HepG2 (cell line): Measurements from ENCODE around the gene CCSER1. TPM values are rescaled to one million over a fixed set of nuclear protein-coding genes. Genes with fewer than 3 reads are reported as not detected.

Experiments used
- AKAP8 ChIP-seq: sonication (generic); formaldehyde crosslinking; IDR thresholded peaks from 2 replicates; pipeline ENCODE4 v1.5.1; 2020; ENCODE audit warnings: mild to moderate bottlenecking, missing genetic modification reagents
- KDM3A ChIP-seq: IDR thresholded peaks from 2 replicates; pipeline ENCODE4 v1.6.1; 2018; ENCODE audit warnings: low read depth, missing compliant biosample characterization
- POLR2AphosphoS5 ChIP-seq: IDR thresholded peaks from 2 replicates; pipeline ENCODE4 v1.6.1; 2012; ENCODE audit warnings: low read depth, low read length
- ZNF281 ChIP-seq: sonication (generic); formaldehyde crosslinking; IDR thresholded peaks from 2 replicates; pipeline ENCODE4 v1.4.0; 2020; ENCODE audit warnings: missing genetic modification reagents, borderline replicate concordance
- ZNF296 ChIP-seq: sonication (generic); formaldehyde crosslinking; conservative IDR thresholded peaks from 2 replicates; pipeline ENCODE4 v1.5.0; 2020; ENCODE audit warnings: mild to moderate bottlenecking, missing genetic modification reagents
- polyA plus RNA-seq, 8 experiments: library from polyadenylated mRNA; depleted of rRNA in 3 of 8; stranded (reverse) in 7 of 8; unstranded in 1 of 8; fragments of >200 nt; fragmentation: Illumina TruSeq in 4 of 8; extraction: Trizol in 4 of 8; gene quantifications; 2 replicates each; pipeline versions ENCODE4 v1.2.1 to v1.2.3, GENCODE V29; 2011 to 2016; ENCODE audit warnings: low read depth in 4 of 8, missing spikeins in 1 of 8, mixed read lengths in 1 of 8; ENCODE audit not compliant: insufficient read depth in 1 of 8
- total RNA-seq, 5 experiments: library from RNA; depleted of rRNA; stranded (reverse); fragments of >200 nt; fragmentation: Illumina TruSeq; extraction: Trizol; gene quantifications; 2 replicates each; pipeline ENCODE4 v1.2.3, GENCODE V29; 2016; ENCODE audit warnings: low read depth in 1 of 5
- TF ChIP-seq, protein P1 (sequence below): sonication (generic); formaldehyde crosslinking; IDR thresholded peaks from 2 replicates; pipeline ENCODE4 v1.5.0; 2020; ENCODE audit warnings: mild to moderate bottlenecking, missing genetic modification reagents, borderline replicate concordance

CCSER1 gene
- total and polyA plus RNA-seq, 2 of the 13 experiments (the other 11 are each of a cell fraction or from before 2014, with no cell fraction given): not detected

DNA sequence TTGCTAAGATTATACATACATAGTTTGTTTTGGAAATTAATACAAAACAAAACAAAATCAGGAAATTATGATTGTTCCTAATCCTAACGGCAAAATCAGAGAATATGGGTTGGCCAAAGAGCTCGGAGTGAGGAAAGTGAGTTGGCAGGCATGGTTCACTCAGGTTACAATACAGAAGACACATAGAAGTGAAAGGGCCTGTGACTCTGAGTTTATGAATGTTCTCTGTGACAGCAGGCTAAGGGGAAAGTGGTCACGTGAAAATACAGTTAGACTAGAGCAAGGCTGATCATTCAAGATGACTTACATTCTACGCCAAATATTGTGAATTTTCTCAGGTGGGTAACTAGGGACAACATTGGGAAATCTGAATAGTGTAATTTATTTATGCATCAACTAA lies 1001.3 kb downstream of the CCSER1 start (continued):
- TF ChIP-seq, protein P1, sequence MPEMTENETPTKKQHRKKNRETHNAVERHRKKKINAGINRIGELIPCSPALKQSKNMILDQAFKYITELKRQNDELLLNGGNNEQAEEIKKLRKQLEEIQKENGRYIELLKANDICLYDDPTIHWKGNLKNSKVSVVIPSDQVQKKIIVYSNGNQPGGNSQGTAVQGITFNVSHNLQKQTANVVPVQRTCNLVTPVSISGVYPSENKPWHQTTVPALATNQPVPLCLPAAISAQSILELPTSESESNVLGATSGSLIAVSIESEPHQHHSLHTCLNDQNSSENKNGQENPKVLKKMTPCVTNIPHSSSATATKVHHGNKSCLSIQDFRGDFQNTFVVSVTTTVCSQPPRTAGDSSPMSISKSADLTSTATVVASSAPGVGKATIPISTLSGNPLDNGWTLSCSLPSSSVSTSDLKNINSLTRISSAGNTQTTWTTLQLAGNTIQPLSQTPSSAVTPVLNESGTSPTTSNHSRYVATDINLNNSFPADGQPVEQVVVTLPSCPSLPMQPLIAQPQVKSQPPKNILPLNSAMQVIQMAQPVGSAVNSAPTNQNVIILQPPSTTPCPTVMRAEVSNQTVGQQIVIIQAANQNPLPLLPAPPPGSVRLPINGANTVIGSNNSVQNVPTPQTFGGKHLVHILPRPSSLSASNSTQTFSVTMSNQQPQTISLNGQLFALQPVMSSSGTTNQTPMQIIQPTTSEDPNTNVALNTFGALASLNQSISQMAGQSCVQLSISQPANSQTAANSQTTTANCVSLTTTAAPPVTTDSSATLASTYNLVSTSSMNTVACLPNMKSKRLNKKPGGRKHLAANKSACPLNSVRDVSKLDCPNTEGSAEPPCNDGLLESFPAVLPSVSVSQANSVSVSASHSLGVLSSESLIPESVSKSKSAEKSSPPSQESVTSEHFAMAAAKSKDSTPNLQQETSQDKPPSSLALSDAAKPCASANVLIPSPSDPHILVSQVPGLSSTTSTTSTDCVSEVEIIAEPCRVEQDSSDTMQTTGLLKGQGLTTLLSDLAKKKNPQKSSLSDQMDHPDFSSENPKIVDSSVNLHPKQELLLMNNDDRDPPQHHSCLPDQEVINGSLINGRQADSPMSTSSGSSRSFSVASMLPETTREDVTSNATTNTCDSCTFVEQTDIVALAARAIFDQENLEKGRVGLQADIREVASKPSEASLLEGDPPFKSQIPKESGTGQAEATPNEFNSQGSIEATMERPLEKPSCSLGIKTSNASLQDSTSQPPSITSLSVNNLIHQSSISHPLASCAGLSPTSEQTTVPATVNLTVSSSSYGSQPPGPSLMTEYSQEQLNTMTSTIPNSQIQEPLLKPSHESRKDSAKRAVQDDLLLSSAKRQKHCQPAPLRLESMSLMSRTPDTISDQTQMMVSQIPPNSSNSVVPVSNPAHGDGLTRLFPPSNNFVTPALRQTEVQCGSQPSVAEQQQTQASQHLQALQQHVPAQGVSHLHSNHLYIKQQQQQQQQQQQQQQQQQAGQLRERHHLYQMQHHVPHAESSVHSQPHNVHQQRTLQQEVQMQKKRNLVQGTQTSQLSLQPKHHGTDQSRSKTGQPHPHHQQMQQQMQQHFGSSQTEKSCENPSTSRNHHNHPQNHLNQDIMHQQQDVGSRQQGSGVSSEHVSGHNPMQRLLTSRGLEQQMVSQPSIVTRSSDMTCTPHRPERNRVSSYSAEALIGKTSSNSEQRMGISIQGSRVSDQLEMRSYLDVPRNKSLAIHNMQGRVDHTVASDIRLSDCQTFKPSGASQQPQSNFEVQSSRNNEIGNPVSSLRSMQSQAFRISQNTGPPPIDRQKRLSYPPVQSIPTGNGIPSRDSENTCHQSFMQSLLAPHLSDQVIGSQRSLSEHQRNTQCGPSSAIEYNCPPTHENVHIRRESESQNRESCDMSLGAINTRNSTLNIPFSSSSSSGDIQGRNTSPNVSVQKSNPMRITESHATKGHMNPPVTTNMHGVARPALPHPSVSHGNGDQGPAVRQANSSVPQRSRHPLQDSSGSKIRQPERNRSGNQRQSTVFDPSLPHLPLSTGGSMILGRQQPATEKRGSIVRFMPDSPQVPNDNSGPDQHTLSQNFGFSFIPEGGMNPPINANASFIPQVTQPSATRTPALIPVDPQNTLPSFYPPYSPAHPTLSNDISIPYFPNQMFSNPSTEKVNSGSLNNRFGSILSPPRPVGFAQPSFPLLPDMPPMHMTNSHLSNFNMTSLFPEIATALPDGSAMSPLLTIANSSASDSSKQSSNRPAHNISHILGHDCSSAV (CRISPR knock-in tag): no peak
- TF ChIP-seq ZNF281 (no peak), POLR2AphosphoS5 (no peak), AKAP8 (CRISPR knock-in tag) (no peak), ZNF296 (no peak), KDM3A (CRISPR knock-in tag) (no peak)
- TF ChIP-seq, all 625 proteins: peak for 0
